CD8-positive, alpha-beta memory T cell (primary cell): ENCODE data around the gene HCST. TPM values are rescaled to one million over a fixed set of nuclear protein-coding genes. Genes with fewer than 3 reads are reported as not detected.
"Not testable (repeated sequence)": the region's sequence is repeated elsewhere in the genome, so short reads cannot be mapped to it uniquely, and the experiment has no call there.

ENCODE experiments used
- CTCF ChIA-PET: fragments of 350-600 bp; sonication (Branson Sonifier 250); formaldehyde crosslinking; loops from one replicate; lab custom pipeline; 2021; ENCODE audit warnings: antibody characterized with exemption; lab: Charles Lee
- POLR2A ChIA-PET: fragments of 350-600 bp; sonication (Branson Sonifier 250); formaldehyde crosslinking; loops from one replicate; lab custom pipeline; 2021; ENCODE audit warnings: antibody characterized with exemption; lab: Charles Lee
- DNase-seq, 5 donors: peaks; one replicate each; pipeline versions ENCODE4 v3.0.0 to v3.0.0-alpha.2; 2020 to 2022; ENCODE audit warnings: mixed read lengths in 1 of 5
- H3K27ac ChIP-seq: one replicate; pipeline ENCODE4 v1.7.0; 2013; ENCODE audit warnings: low read depth, mild to moderate bottlenecking, low read length, moderate library complexity
- H3K27me3 ChIP-seq: 2 replicates; pipeline ENCODE4 v1.7.0; 2013; ENCODE audit warnings: low read length, mild to moderate bottlenecking; ENCODE audit not compliant: insufficient read depth, poor library complexity, severe bottlenecking
- H3K36me3 ChIP-seq: 2 replicates; pipeline ENCODE4 v1.7.0; 2013; ENCODE audit warnings: mild to moderate bottlenecking, low read length, moderate library complexity; ENCODE audit not compliant: insufficient read depth
- H3K4me1 ChIP-seq: 2 replicates; pipeline ENCODE4 v1.7.0; 2013; ENCODE audit warnings: mild to moderate bottlenecking, low read length, moderate library complexity; ENCODE audit not compliant: insufficient read depth
- H3K4me3 ChIP-seq: 2 replicates; pipeline ENCODE4 v1.7.0; 2013; ENCODE audit warnings: mild to moderate bottlenecking, low read length
- H3K9me3 ChIP-seq: 2 replicates; pipeline ENCODE4 v1.7.0; 2013; ENCODE audit warnings: mild to moderate bottlenecking, low read length
- H3K27ac Mint-ChIP-seq, 8 donors: one replicate each; pipeline ENCODE4 v1.8.0; 2020 to 2021; ENCODE audit warnings: mixed read lengths in 8 of 8, mild to moderate bottlenecking in 6 of 8, inconsistent platforms in 3 of 8, moderate library complexity in 3 of 8
- H3K27me3 Mint-ChIP-seq, 2 donors: one replicate each; pipeline ENCODE4 v1.8.0; 2020 to 2021; ENCODE audit warnings: mixed read lengths in 2 of 2, mild to moderate bottlenecking in 1 of 2, moderate library complexity in 1 of 2
- H3K36me3 Mint-ChIP-seq, 3 donors: one replicate each; pipeline ENCODE4 v1.8.0; 2020 to 2021; ENCODE audit warnings: mixed read lengths in 3 of 3, inconsistent platforms in 1 of 3, mild to moderate bottlenecking in 1 of 3
- H3K4me1 Mint-ChIP-seq, 3 donors: one replicate each; pipeline ENCODE4 v1.8.0; 2020 to 2021; ENCODE audit warnings: mixed read lengths in 3 of 3, inconsistent platforms in 1 of 3, mild to moderate bottlenecking in 1 of 3
- H3K4me3 Mint-ChIP-seq, 7 donors: one replicate each; pipeline ENCODE4 v1.8.0; 2020 to 2021; ENCODE audit warnings: mixed read lengths in 7 of 7, mild to moderate bottlenecking in 6 of 7, moderate library complexity in 4 of 7, inconsistent platforms in 2 of 7
- H3K9me3 Mint-ChIP-seq, 5 donors: one replicate each; pipeline ENCODE4 v1.8.0; 2020 to 2022; ENCODE audit warnings: mixed read lengths in 5 of 5, mild to moderate bottlenecking in 3 of 5, moderate library complexity in 2 of 5, inconsistent platforms in 1 of 5
- polyA plus RNA-seq: library from polyadenylated mRNA; unstranded; fragments of 300-500 nt; fragmentation: Illumina TruSeq; gene quantifications from one replicate; pipeline ENCODE4 v1.2.3, GENCODE V29; 2021
- total RNA-seq, 2 experiments: library from RNA; stranded (reverse); gene quantifications; one replicate each; pipeline ENCODE4 v1.2.3, GENCODE V29; 2021

The HCST gene
- total and polyA plus RNA-seq, 3 experiments from 2014 or later = 53.4 to 1,883 (median 60.1) TPM

- Mint-ChIP-seq H3K27me3 (peaks cover 39 to 62% of the 10 kb centered on the region in 2 donors), H3K4me3 (no peak overlapping the region), H3K4me1 (peaks cover 8 to 16% (median 12%) of the 10 kb centered on the region in 3 donors), H3K27ac (no peak overlapping the region), H3K9me3 (no peaks in the 10 kb centered on the region), H3K36me3 (no peaks in the 10 kb centered on the region)
- H3K27me3 ChIP-seq = peaks cover 10% of the 10 kb centered on the region
- no peaks in the 10 kb centered on the region for H3K36me3 ChIP-seq
- CTCF ChIA-PET = no interaction called here
- POLR2A ChIA-PET = no interaction called here
- no peak for DNase-seq
- no peak overlapping the region for H3K27ac ChIP-seq
- no peak overlapping the region for H3K4me3 ChIP-seq
- no peaks in the 10 kb centered on the region for H3K9me3 ChIP-seq
- H3K4me1 ChIP-seq = no peaks in the 10 kb centered on the region
These were observed 40.6 kb upstream of the HCST start for GRCh38 chr19:35861640-35862160.

DNA sequence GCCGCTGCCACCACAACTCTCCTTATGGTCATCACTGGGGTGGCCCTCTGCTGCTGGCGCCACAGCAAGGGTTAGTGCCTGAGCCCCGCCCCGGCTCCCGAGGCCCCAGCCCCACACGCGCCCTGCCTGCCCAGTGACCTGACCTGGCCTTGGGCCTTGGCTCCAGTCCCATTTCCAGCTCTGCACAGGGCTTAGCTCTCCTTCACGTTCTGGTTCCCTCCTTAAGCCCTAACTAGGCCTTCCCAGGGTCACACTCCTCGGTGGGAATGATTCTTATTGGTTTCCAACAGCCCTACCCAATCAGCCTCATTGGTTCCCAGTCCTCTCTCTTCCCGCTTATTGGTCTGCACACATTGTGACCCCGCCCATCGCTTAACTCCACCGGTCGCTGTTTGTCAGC is 39.8 kb upstream of the HCST start:
- Histone ChIP-seq H3K27me3 (peaks cover 5% of the 10 kb centered on the region), H3K4me1 (no peaks in the 10 kb centered on the region), H3K36me3 (no peaks in the 10 kb centered on the region), H3K4me3 (no peak overlapping the region), H3K9me3 (no peaks in the 10 kb centered on the region), H3K27ac (no peak overlapping the region)
- H3K9me3 Mint-ChIP-seq = no peaks in the 10 kb centered on the region
- no peak for DNase-seq
- H3K4me3 Mint-ChIP-seq = no peak overlapping the region
- no peaks in the 10 kb centered on the region for H3K36me3 Mint-ChIP-seq
- CTCF ChIA-PET = interaction anchor here (0.6 kb wide), 1 partner anchor 171 kb away, joined by 3 read pairs; no protein-coding TSS in a partner anchor
- no peak overlapping the region for H3K27ac Mint-ChIP-seq
- POLR2A ChIA-PET = no interaction called here
- peaks cover 38 to 63% of the 10 kb centered on the region in 2 donors for H3K27me3 Mint-ChIP-seq
- peaks cover 3 to 9% (median 4%) of the 10 kb centered on the region in 3 donors for H3K4me1 Mint-ChIP-seq

GRCh38 chr19:35863018-35863417 is 39.3 kb upstream of the HCST start:
- no peaks in the 10 kb centered on the region for H3K9me3 Mint-ChIP-seq
- no peaks in the 10 kb centered on the region for H3K9me3 ChIP-seq
- no peaks in the 10 kb centered on the region for H3K4me1 ChIP-seq
- no peak overlapping the region for H3K4me3 ChIP-seq
- POLR2A ChIA-PET = no interaction called here
- DNase-seq = no peak
- no peaks in the 10 kb centered on the region for H3K36me3 ChIP-seq
- no peak overlapping the region for H3K4me3 Mint-ChIP-seq
- peaks cover 0 to 13% (median 2%) of the 10 kb centered on the region in 3 donors for H3K4me1 Mint-ChIP-seq
- peaks cover 37 to 67% of the 10 kb centered on the region in 2 donors for H3K27me3 Mint-ChIP-seq
- peaks cover 5% of the 10 kb centered on the region for H3K27me3 ChIP-seq
- H3K27ac Mint-ChIP-seq = no peak overlapping the region
- CTCF ChIA-PET = interaction anchor here (0.6 kb wide), 1 partner anchor 171 kb away, joined by 3 read pairs; no protein-coding TSS in a partner anchor
- H3K36me3 Mint-ChIP-seq = no peaks in the 10 kb centered on the region
- no peak overlapping the region for H3K27ac ChIP-seq

DNA sequence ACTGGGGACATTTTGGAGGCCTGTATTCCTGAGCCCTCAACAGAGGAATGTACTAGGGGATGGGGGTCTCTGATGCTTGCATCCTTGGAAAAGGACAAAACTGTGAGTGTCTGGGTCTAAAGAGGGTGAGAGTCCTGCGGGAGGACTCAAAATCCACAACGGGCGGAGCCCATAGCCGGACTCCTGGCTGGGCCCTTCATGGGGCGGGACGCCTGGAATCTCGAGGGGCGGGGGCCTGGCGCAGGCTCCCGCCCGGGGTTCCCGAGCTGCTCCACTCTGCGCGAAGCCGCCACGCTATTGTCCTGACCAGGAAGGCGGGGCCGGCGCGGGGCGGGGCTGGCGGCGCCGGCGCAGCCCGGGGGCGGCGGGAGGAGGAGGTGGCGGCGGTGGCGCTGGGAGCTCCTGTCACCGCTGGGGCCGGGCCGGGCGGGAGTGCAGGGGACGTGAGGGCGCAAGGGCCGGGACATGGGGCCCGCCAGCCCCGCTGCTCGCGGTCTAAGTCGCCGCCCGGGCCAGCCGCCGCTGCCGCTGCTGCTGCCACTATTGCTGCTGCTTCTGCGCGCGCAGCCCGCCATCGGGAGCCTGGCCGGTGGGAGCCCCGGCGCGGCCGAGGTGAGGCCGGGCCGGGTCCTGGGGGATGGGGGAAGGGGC is 34.0 kb upstream of the HCST start, which contains the start of gene APLP1:
Gene APLP1 (plus strand): TSS at position 403 of the 651 bp plus-strand sequence. CDS start 63 bp downstream, at position 466.
- H3K4me3 ChIP-seq = peak within 1 kb of the TSS; percentile 34
- CTCF ChIA-PET = interaction anchor here (1.5 kb wide), 1 partner anchor 14 kb away, joined by 3 read pairs; no protein-coding TSS in a partner anchor
- POLR2A ChIA-PET = no interaction called here
- Mint-ChIP-seq H3K27me3 (peaks cover 32 to 61% of the 10 kb centered on the region in 2 donors), H3K9me3 (no peaks in the 10 kb centered on the region), H3K36me3 (no peaks in the 10 kb centered on the region), H3K4me1 (peaks cover 12 to 23% (median 14%) of the 10 kb centered on the region in 3 donors), H3K27ac (peak within 1 kb of the TSS in 1 of 8 donors; percentile 28), H3K4me3 (peak within 1 kb of the TSS; percentile 55 to 74 (median 65))
- H3K9me3 ChIP-seq = no peaks in the 10 kb centered on the region
- H3K27me3 ChIP-seq = peaks cover 30% of the 10 kb centered on the region
- no peaks in the 10 kb centered on the region for H3K36me3 ChIP-seq
- H3K27ac ChIP-seq = no peak within 1 kb of the TSS
- peak; percentile 43 to 69 (median 54) for DNase-seq
- peaks cover 18% of the 10 kb centered on the region for H3K4me1 ChIP-seq

DNA sequence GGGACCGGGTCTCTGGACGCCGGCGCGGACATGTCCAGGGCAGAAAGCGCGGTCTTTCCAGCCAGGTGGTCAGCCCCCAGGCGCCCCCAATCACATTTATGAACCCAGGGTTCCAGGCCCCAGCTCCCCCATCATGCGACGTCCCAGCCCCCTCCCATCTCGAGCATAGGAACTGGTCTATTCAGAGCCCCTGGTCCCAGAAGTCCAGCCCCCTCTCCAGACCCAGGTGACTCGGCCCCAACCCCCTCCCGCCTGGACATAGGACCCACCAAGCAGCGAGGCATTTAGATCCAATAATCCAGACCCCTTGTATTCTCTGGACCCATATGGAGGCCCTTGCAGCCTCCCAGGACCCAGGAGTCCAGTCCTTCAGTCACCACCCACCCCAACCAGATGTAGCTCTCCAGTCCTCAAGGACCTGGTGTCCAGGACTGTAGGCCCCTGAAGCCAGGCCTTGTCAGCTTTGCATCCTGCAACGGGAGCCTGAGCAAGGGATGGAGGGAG is 33.5 kb upstream of the HCST start:
- CTCF ChIA-PET = interaction anchor here (1.5 kb wide), 1 partner anchor 14 kb away, joined by 3 read pairs; no protein-coding TSS in a partner anchor
- DNase-seq = no peak

DNA sequence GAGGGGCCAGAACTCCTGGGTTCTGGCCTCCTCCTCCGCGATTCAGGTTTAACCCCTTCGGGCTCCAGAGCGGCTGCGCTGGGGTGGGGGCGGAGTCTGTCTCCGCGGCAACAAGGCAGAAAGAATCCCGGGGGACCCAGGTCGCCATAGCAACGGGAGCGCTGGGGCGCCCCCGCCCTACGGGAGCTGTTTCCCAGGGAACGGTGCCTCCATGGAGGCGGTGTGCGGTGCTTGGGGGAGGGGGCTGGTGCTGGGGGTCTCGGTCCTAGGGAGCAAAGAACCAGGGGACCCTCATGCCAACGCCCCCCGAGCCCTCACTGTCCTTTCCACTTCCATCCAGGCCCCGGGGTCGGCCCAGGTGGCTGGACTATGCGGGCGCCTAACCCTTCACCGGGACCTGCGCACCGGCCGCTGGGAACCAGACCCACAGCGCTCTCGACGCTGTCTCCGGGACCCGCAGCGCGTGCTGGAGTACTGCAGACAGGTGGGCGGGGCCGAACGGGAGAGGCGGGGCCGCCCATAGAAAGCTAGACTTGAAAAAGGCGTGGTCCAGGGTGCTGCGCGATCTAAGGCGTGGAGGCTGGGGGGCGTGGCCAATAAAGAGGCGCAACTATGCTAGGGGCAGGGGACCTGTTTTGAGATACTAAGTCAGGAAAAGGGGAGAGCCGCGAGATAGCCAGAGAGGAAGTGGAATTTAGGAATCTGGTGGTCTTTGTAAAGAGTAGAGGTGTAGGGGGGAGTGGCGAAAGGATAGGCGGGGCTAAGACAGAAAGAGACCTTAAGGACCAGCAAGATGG is 32.8 kb upstream of the HCST start:
- peak; percentile 71 to 80 (median 72) for DNase-seq
- H3K36me3 ChIP-seq = no peaks in the 10 kb centered on the region
- Mint-ChIP-seq H3K36me3 (no peaks in the 10 kb centered on the region), H3K9me3 (no peaks in the 10 kb centered on the region), H3K27ac (peak overlapping the region in 5 of 8 donors; percentile 12 to 79 (median 61)), H3K4me1 (peaks cover 12 to 23% (median 14%) of the 10 kb centered on the region in 3 donors), H3K4me3 (peak overlapping the region; percentile 58 to 86 (median 72)), H3K27me3 (peaks cover 28 to 66% of the 10 kb centered on the region in 2 donors)
- no peaks in the 10 kb centered on the region for H3K9me3 ChIP-seq
- CTCF ChIA-PET = no interaction called here
- H3K27me3 ChIP-seq = peaks cover 30% of the 10 kb centered on the region
- H3K4me1 ChIP-seq = peaks cover 18% of the 10 kb centered on the region
- peak overlapping the region; percentile 43 for H3K4me3 ChIP-seq
- H3K27ac ChIP-seq = no peak overlapping the region
- POLR2A ChIA-PET = no interaction called here

More for the DNA sequence above, 33.5 kb upstream of the HCST start:
- Mint-ChIP-seq H3K27ac (no peak overlapping the region), H3K36me3 (no peaks in the 10 kb centered on the region), H3K27me3 (peaks cover 30 to 64% of the 10 kb centered on the region in 2 donors), H3K4me1 (peaks cover 12 to 23% (median 14%) of the 10 kb centered on the region in 3 donors), H3K9me3 (no peaks in the 10 kb centered on the region), H3K4me3 (peak overlapping the region; percentile 45 to 67 (median 65))
- H3K27me3 ChIP-seq = peaks cover 30% of the 10 kb centered on the region
- peaks cover 18% of the 10 kb centered on the region for H3K4me1 ChIP-seq
- no peak overlapping the region for H3K27ac ChIP-seq
- POLR2A ChIA-PET = no interaction called here
- peak overlapping the region; percentile 34 for H3K4me3 ChIP-seq
- no peaks in the 10 kb centered on the region for H3K9me3 ChIP-seq
- no peaks in the 10 kb centered on the region for H3K36me3 ChIP-seq

DNA sequence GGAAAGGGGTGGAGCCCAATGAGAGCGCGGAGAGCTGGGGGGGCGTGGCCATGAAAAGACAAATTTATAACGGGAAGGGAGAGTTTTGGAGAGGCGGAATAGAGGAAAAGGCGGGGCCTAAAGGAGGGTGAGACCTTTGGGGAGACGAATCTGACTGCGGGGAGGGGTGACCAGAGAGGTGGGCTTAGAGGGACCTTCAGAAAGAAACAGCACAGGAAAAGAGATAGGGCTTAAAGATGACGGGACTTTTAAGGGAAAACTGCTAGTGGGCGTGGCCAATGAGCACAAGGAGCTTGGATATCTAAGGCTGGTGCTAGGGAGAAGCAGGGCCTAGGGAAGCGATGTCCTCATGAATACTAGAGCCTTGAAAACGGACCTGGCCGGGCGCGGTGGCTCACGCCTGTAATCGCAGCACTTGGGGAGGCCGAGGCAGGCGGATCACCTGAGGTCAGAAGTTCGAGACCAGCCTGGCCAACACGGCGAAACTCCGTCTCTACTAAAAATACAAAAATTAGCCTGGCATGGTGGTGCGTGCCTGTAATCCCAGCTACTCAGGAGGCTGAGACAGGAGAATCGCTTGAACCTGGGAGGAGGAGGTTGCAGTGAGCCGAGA is 32.1 kb upstream of the HCST start:
- H3K27ac ChIP-seq, H3K9me3 Mint-ChIP-seq, H3K36me3 Mint-ChIP-seq, CTCF ChIA-PET, H3K9me3 ChIP-seq, H3K36me3 ChIP-seq, POLR2A ChIA-PET: not testable (repeated sequence)
- H3K27ac Mint-ChIP-seq = peak overlapping the region in 2 of 8 donors; percentile 61 to 79
- peaks cover 24 to 65% of the 10 kb centered on the region in 2 donors for H3K27me3 Mint-ChIP-seq
- peaks cover 12 to 23% (median 14%) of the 10 kb centered on the region in 3 donors for H3K4me1 Mint-ChIP-seq
- DNase-seq = peak in 1 of 5 donors; percentile 18
- peak overlapping the region; percentile 43 for H3K4me3 ChIP-seq
- H3K4me3 Mint-ChIP-seq = peak overlapping the region; percentile 34 to 86 (median 72)
- H3K27me3 ChIP-seq = peaks cover 30% of the 10 kb centered on the region
- H3K4me1 ChIP-seq = peaks cover 18% of the 10 kb centered on the region
